Central memory CD4-positive, alpha-beta T cell (primary cell): ENCODE measurements around the gene PDE10A.
"Not testable (repeated sequence)": the region's sequence is repeated elsewhere in the genome, so short reads cannot be mapped to it uniquely, and the experiment has no call there.

Experiments
- DNase-seq: peaks from one replicate; pipeline ENCODE4 v3.0.0; 2022

The PDE10A gene

DNA sequence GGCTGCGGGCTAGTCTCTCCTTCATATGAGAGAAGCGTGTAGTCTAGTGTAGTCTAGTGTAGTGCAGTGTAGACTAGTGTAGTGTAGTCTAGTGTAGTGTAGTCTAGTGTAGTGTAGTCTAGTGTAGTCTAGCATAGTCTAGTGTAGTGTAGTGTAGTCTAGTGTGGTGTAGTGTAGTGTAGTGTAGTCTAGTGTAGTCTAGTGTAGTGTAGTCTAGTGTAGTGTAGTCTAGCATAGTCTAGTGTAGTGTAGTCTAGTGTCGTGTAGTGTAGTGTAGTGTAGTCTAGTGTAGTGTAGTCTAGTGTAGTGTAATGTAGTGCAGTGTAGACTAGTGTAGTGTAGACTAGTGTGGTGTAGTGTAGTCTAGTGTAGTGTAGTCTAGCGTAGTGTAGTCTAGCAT, 44.1 kb downstream of the PDE10A start:
- not testable (repeated sequence) for DNase-seq

DNA sequence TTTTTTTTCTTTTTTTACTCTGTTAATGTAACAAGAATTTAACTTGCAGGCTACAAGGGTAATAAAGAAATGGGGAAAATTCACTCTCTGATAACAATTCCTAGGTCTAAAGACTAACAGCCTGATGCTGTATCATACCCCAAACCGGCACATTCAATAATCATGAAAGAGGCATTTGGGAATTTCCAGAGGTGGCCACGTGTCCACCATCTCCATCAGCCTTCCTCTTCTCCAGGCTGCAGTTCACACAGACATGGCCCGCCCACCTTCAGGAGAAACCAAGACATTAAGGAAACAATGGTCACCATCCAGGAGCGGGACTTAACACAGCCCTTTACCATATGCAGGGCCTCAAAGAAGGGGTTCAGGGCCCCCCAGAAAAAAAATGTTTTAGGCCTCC, 44.8 kb downstream of the PDE10A start:
- no peak for DNase-seq

DNA sequence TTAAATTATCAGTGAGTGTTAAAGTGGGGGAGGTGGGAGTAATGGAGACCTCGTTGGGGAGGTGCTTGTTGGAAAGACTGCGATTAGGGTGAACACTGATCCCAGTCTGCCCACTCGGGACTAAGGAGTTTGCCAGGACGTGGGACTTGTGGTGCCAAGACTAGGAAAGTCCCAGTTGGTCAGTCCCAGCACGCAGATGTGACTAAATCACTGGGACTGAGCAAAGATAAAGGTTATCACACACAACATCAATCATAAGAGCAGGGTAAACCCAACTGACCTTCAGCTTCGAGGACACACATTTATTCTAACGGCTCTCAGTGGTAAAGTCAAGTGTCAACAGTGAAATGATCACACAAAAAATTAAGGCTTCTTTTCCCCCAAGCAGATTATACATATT, 45.5 kb downstream of the PDE10A start:
- DNase-seq: no peak

DNA sequence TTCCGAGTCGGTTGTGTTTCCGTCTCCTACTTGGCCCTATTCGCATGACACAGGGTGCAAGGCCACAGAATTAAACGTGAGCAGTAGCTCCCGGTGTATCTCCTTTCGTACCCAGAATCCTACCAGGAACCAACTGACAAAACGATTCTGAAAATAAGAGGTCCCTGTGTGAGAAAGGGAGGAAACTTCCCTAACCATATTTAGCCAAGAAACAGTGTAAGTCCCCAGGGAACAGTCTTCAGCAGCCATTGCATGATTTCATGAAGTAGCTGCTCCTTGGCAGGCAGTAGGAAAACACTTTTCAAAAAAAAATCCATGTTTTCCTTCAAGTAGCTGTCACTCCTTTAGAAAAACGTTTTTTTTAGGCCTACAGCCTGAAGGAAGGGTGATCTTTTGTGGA, 46.9 kb downstream of the PDE10A start:
- DNase-seq: no peak

DNA sequence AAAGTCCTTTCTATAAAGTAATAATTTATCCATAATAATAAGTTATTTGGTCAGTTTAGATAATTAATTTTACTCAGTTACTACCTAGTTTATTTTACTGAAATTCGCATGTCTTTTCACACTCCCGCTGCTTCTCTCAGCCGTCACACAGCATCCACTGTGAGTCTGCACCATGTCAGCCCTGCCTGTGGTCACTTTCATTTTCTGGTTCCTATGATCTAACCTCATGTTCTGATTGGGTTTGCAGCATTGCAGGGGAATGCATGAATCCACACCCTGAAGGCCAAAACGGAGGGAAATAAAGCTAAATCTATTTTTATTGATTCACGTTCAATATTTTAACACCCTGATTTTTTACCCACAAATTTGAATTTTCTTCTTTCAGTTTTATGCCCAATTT, 47.4 kb downstream of the PDE10A start:
- DNase-seq: no peak

DNA sequence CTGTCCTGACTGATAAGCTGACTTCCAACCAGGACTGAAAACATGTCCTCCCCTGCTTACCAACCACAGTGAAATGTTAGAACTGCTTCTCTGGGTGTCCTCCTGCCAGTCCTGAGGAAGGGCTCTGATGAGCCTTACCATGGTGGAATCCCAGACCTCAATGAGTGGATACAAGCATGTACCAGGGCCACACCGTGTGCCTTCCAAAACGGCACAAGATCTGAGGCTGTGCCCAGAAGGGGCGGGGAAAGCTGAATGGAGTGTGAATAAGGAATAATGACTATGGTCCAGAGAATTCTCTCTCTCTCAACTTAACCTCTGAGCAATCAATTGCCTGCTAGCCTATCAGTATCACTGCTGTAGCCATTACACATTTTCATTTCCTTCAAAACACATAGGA, 51.7 kb downstream of the PDE10A start:
- no peak for DNase-seq

DNA sequence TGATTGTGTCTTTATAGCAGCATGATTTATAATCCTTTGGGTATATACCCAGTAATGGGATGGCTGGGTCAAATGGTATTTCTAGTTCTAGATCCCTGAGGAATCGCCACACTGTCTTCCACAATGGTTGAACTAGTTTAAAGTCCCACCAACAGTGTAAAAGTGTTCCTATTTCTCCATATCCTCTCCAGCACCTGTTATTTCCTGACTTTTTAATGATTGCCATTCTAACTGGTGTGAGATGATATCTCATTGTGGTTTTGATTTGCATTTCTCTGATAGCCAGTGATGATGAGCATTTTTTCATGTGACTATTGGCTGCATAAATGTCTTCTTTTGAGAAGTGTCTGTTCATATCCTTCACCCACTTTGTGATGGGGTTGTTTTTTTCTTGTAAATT, 54.5 kb downstream of the PDE10A start:
- not testable (repeated sequence) for DNase-seq

DNA sequence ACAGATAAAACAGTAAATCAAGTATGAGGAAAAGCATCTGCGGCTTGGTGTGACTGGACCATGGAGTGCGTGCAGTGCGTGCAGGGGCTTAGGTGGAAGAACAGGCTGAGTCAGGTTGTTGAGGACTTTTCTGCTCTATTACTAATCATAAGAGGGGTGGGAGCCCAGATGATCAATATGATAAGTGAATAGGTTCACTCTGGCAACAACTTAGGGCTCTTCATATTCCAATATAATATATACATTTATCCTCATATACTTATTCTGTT, 56.4 kb downstream of the PDE10A start:
- no peak for DNase-seq

DNA sequence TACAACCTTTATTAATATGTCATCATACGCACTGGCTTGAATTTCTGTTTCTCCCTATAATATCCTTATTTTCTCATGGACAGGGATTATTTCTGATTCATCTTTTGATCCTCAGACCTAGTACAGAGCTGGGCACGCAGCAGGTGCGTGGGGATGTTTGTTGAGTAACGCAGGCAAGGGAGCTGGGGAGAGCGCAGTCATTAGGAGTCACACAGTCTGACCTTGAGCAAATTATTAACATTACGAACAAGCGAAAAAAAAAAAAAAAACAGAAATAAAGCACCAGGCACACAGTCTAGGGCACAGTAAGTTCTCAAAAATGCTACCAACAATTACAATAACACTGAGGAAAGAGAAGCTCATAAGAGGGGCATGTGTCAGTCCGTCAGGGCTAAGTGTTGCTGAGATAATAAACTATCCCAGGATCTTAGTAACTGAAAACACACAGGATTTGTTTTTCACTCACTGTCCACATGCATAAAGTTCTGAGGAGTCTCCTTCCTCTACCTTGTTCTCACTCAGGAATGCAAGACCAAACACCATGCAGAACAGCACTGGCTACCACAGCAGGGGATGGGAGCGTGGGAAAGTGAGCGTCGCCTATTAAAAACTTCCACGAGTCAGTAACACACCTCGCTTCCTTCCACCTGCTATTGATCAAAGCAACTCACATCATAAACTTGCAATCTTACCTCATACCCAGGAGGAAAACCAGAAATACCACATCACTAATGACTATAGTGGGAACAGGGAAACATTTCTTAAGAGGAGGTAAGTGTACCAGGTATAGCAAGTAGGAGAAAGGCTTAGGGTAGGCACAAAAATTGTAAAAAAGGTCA, 56.9 kb downstream of the PDE10A start:
- DNase-seq: no peak

DNA sequence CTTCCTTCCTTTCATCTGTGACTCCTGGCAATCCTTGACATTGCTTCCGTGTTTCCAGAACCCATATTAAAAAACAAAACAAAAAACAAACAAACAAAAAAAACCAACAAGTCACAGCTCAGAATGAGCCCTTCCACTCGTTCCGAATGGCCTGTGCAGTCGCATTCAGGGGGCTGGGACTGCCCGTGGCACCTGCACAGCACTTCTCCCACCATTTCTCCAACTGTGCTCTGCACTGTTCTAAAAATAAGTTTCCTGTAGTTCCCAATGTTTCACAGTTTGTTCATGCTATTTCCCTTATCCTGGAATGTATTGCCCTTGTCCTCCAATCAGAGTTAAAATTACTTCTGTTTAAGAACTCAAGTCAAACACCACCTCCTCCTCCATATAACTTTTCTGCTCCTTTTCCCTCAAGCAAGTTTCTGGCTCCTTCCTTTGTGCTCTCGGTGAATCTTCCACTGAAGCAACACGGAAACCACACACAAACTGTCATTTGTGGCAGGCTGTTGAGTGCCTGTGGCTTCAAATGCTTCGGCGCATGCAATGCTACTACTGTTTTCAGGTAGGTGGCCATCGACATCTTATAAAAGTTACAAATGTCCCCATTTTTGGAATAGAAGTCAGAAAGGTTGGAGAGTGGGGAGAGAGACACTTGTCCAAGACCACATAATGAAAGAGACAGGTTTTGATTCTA, 57.7 kb downstream of the PDE10A start:
- no peak for DNase-seq

DNA sequence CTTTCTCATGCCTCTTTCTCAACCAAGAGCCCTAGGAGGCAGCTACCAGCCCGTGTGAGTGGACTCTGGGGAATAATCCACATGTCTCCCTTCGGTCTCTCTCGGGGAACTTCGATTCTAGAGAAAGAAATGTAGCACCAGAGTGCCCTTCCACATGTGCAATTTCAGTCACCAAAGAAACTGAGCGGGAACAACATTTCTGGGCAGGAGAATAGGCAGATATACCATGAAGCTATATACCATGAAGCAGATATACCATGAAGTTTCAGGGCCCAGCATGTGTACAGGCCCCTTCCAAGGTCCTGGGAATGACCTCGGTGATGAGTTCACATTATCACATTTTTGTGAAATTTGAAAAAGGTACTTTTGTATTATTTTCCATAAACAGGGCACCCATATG, 60.8 kb downstream of the PDE10A start:
- DNase-seq: no peak

DNA sequence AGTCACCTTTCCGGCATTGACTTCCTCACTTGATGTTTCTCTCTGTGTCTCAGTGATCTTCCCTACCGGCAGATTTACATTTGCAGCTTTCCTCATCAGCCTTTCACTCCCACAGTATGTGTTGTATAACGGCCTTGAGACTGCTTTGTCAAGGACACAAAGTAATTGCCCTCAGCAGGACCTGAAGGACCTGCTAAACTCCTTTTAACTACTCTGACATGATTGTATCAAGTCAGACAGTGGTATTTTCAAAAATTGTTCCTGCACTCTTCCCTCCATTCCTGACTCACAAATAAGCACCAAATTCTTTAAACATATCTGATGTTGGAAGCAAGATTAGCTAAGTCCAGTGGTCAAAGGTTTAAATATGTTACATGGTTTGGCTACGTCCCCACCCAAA, 62.4 kb downstream of the PDE10A start:
- DNase-seq: no peak

DNA sequence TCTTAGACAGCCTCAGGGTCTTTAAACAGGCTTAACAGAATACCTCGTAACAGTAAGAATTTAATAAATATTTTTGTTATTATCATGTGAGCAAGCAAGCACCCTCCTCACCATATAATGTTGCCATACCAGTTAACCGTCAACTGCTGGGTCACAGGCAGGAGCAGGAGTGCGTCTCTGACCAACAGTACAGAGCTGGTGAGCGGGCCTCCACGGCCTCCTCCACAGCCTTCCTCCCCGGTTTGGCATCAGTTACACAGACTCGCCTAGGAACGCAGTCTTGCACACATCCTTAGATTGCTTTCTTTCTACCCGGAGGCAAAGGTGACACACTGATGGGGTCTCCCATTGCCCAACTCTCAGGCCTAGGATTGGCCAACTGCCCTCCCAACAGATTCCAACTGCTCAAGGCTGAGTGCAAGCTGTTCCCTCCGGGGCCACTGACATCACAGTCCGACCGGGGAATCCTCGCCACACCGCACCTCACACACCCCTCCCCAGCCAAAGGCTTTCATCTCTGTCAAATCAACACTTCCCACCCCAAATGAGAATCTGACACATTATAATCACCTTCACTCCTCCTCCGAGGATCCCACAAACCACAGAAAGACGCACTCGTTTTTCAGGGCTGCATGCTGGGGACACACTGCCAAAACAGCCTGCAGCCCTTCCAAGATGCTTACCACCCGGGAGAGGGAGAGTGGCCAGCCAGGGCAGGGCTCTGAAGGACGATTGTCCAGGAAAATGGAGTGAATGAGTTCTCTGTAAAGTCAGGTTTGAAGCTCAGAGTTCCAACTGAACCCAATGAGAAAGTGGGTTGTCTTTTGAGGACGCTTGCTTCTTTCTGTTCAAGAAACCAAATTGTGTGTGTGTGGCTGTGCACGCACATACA, 63.2 kb downstream of the PDE10A start:
- no peak for DNase-seq

DNA sequence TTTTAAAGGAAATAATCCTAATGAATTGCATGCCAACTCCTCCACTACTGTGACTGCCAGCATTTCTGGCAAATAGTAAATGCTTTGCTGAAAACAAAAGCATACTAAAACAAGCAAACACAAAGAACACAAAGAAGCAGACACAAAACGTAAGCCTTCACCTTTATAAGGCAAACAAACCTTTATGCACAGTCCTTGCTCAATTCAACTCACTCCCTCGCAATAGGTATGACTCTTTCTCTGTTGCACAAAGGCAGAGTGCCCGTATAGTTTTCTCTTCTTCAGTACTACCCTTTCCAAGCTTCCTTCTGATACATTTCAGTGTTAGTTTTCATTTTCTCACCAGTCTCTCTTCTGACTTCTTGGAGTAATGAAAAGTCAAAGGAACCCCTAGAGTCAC, 63.9 kb downstream of the PDE10A start:
- no peak for DNase-seq

DNA sequence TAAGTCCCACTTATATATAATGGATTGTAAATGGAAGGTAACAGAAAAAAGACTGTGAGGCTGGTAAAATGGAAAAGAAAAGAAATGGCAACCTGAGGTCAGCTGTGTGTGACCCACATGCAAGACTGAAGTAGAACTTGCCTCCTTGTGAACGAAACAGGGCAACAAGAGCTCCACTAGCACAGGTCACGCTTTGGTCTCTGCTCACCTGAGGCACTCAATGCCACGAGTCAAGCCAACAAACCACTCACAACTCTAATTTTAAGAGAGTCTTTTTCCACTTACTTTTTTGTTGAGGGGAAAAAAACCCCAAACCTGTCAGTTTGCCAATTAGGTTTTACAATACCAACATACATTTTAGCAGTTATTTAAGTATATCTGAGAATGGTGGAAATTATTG, 65.2 kb downstream of the PDE10A start:
- DNase-seq: no peak

DNA sequence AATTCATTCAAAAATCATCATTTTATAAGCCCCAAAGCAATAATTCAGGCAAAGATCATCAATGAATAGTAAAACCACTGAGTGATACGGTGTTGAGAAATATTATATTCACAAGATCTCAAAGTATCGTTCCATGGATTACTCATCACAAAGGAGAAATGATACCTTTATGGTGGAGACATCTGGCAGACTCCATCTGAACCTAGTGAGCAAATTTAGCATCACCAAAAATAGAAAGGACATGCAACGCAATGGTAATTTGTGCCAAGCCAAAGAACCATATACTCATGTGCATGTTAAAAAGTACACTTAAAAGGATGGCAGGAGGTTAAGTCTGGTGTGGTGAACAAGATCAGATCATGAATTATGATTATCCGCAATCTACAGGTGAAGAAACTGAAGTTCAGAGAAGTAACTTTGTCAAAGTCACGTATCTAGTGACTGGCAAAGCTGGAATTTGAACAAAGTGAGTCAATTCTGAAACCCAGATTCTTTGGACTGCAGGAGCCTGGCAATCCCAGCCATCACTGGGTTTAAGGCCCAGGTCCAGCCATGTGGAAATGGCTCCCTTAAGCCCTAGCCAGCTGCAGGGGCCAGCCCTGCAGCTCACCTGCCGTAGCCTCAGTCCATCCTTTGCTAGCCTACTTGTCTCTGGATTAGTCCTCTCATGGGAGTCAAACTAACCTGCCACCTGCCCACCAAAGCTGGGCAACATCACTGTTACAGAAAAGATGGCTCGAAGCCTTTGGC, 68.3 kb downstream of the PDE10A start:
- DNase-seq: no peak

DNA sequence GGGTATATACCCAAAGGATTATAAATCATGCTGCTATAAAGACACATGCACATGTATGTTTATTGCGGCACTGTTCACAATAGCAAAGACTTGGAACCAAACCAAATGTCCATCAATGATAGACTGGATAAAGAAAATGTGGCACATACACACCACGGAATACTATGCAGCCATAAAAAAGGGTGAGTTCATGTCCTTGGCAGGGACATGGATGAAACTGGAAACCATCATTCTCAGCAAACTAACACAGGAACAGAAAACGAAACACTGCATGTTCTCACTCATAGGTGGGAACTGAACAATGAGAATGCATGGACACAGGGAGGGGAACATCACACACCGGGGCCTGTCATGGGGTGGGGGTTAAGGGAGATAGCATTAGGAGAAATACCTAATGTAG, 70.1 kb downstream of the PDE10A start:
- not testable (repeated sequence) for DNase-seq

DNA sequence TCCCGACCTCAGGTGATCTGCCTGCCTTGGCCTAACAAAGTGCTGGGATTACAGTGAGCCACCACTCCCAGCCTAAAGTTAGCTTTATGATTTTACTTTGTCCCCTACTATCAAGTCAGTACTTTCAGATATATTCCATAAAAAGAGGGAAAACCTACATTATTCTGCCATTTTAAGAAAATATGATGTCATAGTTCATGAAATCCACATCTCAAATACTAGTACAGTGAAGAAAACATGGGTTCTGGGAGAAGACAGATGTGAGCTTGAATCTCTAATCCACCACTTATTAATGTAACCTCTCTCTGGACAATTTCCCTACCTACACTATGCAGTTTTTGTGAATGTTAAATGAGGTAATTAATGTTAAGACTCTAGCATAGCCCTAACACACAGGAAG, 74.5 kb downstream of the PDE10A start:
- no peak for DNase-seq

DNA sequence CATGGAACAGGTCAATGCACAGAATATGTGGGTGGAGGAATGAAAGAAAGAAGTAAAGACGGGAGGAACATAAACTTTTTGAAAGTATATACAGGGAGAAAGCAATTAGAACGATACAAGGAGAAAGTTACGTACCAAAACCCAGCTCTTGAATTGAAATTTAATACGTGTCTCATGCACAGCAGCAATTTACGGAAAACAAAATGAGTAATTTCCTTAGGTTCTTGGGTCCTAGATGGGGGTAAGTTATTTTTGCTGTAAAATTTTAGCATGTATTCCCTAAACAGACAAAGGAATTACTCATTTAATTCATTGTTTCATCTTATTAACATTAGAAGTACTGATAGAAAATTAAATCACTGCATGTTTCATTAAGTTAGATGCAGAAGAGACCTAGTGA, 75.8 kb downstream of the PDE10A start:
- DNase-seq: no peak

DNA sequence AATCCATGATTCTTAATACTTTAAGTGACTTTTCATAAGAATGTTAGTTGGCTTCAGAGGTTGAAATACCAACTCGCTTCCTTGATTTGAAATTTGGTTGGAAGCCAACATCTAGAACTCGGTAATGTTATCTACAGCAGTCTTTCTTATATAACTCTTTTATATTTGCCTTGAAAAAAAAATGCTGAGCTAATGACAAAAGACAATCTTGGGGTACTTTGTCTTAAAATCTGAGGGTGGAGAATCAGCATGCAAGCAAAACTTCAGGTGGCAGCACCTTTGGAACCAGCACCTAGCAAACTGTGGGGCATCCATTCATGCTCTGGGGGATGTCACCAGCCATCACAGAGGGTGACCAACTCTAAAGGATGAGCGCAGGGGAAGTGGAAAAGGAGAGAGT, 76.3 kb downstream of the PDE10A start:
- no peak for DNase-seq

DNA sequence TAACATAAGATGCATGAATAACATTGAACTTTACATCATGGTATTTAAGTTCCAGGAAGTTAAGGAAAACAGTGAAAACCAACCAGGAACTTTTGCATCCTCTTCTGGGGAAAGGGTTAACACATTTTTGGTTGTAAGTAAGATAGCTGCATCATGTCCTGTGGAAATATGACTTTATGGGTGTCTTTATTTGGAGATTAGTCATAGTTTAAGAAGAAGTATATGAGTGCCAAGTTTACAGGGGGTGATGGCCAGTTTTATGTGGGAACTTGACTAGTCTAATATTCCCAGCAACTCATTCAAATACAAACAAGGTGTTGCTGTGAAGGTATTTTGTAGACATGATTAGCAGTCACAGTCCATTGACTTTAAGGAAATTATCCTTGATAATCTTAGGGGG, 78.0 kb downstream of the PDE10A start:
- DNase-seq: no peak

DNA sequence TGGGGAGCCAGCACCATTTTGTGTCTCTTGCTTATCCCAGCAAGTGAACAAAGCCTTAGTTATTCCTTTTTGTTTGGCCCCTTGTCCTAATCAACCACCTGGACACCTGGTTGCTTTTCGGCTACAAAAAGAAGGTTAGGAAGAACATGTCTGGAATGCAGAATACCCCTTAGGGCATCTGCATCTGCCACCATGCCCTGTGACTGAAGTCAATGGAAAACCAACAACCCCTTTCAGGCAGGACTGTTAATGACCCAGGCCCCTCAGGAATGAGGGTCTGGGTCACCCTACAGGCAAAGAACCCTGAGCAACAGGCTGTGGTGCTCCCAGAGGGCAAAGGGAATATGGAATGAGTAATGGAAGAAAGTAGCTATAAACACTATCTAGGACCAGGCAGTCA, 78.5 kb downstream of the PDE10A start:
- no peak for DNase-seq

DNA sequence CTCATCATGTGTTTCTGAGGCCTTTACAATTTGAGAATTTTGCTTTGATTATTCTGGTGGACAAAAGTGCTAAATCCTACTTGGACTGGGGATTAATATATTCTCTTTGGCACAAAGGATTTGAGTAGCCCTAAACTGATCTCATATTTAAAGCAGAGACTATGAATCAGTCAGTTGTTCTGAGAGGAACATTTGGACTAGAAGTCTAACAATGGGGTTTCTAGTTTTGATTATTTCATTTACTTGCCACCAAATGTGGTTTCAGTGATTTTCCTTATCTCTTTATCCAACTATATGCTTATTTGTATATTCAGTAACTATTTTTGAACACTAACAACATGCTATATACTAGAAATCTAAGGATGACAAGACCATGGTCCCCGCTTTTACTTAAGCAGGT, 81.4 kb downstream of the PDE10A start:
- DNase-seq: no peak
